ENCODE results near the gene GCKR.

GRCh38 chr2:27493948-27494283 lies 2.7 kb upstream of the GCKR start:
- no peak for TF ChIP-seq POLR2A (IDR thresholded peaks at IDR 0.05; ENCODE audit: low read length)
- no peak for TF ChIP-seq GATA1 (IDR thresholded peaks at IDR 0.05; ENCODE audit: low read depth, low read length)

Measured in erythroblast (primary cell).